Esophagus muscularis mucosa (tissue), 3 donors: Measurements from ENCODE around the gene NTN5.

Experiments
- POLR2A ChIP-seq: fragments of 450-650 bp; IDR thresholded peaks from one replicate; pipeline ENCODE4 v1.6.1; 2017; ENCODE audit warnings: antibody characterized with exemption, moderate library complexity, mild to moderate bottlenecking, low read depth
- POLR2AphosphoS5 ChIP-seq, 2 donors: sonication (generic); formaldehyde crosslinking; IDR thresholded peaks; one replicate each; pipeline ENCODE4 v1.6.1; 2017; ENCODE audit warnings: antibody characterized with exemption in 2 of 2
- TF ChIP-seq, protein P1 (sequence below), 3 experiments: fragments of 200-600 bp in 2 of 3; fragments of 450-650 bp in 1 of 3; sonication (generic) in 2 of 3; IDR thresholded peaks; one replicate each; pipeline ENCODE4 v1.5.1; 2017 to 2019; ENCODE audit warnings: antibody characterized with exemption in 3 of 3, mild to moderate bottlenecking in 2 of 3, moderate library complexity in 1 of 3

DNA sequence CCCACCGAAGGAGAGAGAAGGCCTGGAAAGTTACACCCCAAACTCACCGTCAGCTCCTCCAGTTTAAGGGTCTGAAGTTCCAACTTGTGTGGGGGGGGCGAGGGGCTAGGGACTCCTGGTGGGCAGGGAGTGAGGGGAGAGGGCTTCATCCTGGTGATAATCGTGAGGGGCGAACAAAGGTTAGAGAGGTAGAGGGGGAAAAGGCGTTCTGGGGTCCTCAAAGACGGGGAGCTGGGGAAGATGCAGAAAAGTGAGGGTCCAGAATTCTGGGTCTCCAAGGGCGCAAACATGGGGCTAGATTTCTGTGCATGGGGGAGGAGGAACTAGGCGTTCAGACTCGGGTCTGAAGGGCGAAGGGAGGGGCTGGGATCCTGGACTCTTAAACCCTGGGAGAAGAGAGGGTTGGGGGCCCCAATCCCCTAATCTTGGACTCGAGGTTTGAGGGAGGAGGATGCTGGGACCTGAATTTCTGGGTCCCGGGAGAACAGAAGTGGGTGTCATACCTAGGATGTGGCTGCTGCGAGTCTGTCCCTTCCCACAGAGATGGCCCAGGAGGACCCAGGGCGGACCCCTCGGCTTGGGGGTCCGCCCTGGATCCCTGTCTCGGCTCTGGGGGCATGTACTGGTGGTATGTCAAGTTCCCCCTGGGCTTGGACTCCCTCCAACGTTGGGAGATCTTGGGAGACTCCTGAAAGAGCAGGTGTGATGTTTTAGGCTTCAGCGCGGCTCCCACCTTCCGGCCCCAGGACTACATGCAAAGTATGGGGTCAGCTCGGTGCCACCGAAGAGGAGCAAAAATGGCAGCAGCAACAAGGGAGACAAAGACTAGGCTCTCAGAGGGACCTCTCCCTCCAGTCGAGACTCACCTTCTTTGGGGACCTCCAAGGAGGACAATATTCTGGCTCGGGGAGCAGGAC is 42.2 kb upstream of the NTN5 start:
- TF ChIP-seq, protein P1, sequence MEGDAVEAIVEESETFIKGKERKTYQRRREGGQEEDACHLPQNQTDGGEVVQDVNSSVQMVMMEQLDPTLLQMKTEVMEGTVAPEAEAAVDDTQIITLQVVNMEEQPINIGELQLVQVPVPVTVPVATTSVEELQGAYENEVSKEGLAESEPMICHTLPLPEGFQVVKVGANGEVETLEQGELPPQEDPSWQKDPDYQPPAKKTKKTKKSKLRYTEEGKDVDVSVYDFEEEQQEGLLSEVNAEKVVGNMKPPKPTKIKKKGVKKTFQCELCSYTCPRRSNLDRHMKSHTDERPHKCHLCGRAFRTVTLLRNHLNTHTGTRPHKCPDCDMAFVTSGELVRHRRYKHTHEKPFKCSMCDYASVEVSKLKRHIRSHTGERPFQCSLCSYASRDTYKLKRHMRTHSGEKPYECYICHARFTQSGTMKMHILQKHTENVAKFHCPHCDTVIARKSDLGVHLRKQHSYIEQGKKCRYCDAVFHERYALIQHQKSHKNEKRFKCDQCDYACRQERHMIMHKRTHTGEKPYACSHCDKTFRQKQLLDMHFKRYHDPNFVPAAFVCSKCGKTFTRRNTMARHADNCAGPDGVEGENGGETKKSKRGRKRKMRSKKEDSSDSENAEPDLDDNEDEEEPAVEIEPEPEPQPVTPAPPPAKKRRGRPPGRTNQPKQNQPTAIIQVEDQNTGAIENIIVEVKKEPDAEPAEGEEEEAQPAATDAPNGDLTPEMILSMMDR (IDR thresholded peaks at IDR 0.05) = no peak
- TF ChIP-seq POLR2A (no peak), POLR2AphosphoS5 (IDR thresholded peaks at IDR 0.05) (no peak)
